NCI-H1436 treated with DMSO at 0.1 percent for 48 hours (cell line): ENCODE data around the gene NUB1.

ENCODE experiments used
- DNase-seq: peaks from one replicate; lab custom pipeline; 2025; lab: John Stamatoyannopoulos, UW

Gene NUB1

DNA sequence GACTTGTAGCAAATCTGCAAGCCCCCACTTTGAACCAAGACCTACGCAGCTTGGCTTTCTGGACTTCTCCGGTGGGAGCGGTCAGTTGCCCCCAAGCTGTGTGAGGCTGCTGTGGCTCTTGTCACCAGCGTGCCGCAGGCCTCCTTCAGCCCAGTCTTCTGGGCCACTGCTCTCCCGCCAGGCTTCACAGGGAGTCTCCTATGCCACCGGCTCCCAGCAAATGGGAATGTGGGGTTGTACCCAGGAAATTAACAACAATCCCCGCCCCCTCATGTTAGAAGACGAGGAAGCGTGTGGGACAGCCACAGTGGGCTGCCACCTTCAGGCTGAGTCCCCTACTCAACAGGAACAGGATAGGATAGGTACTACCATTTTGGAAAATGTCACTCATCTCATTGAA, 64.0 kb downstream of the NUB1 start:
- DNase-seq, result no peak

DNA sequence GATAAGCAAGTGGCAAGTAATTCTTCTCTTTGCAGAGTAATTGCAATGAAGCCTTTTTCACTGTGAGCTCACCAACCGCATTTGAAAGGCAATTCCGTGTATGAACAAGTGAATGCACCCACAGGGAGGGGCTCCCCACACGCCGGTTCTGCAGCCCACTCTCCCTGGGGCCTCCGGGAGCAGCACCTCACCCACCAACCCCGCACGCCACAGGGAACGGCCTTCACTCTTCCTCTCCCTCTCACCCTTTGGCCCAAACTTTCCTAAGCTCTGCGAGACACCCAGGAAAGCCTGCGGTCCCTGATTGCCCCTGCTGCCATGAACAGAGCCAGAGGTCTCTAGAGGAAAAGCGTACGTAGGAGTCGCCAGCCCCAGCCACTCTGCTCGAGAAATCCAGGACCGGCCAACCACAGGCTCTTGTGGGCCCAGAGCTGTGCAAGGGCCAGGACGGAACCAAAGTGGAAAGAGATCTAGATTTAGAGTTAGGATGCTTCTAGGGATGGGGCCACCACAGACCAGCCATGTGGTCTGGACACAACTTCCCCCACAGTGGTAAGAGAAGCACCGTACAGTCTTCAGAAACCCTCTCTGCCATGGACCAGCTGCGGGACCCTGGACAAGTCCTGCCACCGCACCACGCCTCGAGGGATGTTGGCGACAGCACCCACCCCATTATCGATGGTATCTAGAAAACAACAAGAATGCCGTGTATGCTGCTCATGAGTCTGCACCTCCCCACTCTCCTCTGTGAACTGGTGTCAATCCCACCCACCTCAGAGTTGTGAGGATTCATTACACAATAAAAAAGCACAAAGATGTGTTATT, 64.7 kb downstream of the NUB1 start:
- DNase-seq, result no peak

DNA sequence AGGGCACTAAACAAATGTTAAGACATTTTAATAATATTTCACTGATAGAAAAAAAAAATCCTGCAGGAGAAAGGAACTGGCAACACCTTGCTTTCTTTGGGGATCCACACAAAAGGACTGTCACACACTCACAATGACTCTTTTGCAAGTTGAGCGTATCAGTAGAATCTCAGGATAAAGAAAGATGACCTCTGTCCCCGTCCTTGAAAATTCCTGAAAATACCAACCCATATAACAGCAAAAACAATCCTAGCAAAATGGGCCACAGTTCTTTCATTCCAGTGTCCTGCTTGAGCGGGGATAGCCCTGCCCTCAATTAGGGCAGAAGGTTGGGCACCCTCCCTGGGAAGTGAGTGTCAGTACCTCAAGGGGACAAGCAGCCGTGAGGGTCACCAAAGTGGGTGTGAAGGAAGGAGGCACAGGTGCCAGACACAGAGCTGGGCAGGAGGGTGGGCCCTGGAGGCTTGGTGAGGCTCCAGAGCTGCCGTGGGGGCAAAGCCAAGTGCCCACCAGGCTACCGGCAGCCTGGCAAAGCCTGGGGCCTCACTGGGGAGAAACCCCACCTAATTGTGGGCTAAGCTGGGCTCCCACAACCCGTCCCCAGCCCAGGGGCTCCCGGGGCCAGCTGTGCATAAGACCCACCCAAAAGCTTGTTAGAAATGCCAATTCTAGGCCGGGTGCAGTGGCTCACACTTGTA, 65.4 kb downstream of the NUB1 start:
- DNase-seq, result no peak

DNA sequence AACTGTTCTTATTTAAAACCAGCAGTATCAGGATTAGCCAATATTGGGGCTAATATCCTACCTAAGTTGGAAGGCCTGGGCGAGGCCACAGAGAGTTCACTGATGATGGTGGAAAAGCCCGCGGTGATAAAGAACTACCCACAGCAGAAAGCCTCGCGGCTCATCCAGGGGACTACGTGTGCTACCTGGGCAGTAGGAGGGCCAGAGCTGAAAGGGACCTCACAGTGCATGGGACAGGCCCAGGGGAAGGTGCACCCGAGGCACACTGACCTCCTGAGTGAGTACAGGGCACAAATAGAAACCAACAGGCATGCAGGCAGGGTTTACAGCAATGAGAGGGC, 66.9 kb downstream of the NUB1 start:
- no peak for DNase-seq

DNA sequence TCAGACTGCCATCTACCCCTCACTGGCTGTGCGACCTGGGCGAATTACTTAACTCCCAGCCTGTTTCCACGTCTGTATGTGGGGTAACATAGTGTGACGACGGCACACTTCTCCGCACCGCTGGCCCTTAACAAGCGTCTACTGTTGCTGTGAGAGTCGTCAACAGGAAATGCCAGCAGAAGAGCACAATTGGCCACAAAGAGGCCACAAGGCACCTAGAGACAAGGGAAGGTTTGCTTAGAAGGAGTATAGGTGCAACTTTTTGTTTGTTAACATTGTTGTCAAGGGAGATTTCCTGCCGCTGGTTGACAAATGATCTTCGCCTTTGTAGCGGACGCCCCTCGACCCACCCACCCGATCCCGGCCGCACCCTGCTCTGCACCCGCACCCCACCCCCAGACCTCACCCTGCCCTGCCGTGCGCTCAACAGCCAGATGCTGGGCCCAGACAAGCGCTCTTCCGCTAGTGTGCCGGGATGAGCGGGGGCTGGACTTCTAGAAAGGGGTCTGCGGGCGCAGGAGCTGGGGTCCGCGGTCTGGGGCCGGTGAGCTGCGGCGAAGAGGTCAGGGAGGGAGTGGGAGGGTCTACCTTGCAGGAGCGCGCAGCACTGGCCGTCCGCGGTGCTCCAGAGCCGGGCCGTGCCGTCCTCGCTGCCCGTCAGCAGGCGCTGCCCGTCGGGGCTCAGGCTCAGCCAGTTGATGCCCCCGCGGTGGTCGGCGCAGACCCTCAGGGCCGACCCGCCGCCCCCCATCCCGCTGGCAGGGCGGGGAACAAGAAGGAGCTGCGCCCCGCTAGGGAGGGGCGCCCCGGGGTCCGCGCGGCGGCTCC, 67.4 kb downstream of the NUB1 start:
- no peak for DNase-seq

DNA sequence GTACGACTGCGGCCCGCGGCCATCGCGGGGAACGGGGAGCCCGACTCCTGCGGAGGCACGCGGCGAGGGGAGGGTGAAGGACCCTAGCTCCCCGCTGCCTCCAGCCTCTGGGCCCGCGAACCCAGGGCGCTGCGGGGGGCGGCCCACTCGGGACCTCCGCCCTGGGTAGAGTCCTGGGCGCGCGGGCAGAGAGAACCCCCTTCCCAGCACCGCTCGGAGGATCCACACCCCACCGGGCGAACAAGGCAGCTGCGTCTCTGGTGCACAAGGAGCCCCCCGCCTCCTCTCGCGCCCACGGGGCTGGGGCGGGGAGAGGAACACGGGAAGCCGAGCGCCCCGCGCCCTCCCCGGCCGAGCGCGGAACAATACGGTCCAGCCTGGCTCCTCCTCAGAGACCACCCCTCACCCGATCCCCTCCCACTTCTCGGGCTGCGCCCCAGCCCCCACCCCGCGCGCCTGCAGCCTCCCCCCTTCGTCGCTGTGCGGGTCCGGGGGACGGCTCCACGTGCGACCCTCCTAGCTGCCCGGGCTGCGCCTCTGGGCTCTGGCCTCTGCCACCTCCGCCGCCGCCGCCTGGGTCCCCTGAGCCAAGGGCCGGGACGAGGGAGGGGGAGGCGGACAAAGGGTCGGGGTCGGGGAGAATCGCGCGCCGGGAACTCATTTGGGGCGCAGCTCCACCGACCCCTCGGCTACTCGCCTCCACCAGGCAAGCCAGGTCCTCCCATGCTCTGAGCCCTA, 68.2 kb downstream of the NUB1 start, which contains the start of gene WDR86:
Gene WDR86 (minus strand): TSS at position 372 of the 738 bp plus-strand sequence. CDS start 449 bp downstream, outside the sequence.
- no peak for DNase-seq

DNA sequence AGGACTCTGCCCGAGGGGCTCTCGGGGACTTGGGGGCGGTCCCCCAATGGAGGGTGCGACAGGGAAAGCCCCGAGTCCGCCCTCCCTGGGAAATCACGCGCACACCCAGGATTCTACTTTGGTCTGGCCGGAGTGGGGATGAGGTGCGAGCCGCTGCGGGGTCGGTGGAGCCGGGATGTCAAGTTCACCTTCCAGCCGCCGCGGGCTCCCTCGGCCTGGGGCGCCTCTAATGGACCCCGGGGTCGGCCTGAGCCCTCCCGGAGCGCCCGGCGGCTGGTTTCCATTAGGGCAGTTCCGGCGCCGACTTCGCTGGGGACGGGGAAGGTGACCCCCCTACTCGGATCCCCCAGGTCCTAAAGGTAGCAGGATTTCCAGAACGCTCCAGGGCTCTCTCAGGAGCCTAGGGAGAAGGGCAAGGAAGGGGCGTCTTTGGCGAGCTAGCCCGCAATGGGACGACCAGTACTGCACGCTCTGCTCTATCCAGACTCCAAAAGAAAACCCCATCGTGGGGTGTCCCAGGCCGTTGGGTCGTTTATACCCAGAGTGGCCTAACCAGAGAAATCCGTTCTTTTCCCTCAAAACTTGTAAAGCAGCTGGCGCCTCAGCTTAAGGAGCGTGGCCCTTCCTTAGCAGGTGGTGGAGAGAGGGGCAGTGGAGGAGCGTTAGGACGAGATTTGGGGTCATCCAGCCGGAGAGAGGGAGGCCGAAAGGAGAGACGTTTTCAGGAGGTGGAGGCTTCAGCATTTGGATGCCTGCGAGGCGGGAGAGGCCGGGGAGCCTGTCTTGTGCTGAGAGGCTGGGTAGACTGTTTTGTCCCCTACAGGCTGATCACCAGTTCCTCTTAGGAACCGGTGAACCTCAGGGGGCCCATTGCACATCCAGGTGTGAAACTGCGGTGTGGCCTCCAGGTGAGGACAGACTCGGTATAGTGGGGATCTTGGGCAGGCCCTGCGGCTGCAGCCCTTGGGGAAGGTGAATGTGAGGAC, 69.1 kb downstream of the NUB1 start:
- DNase-seq, result no peak

DNA sequence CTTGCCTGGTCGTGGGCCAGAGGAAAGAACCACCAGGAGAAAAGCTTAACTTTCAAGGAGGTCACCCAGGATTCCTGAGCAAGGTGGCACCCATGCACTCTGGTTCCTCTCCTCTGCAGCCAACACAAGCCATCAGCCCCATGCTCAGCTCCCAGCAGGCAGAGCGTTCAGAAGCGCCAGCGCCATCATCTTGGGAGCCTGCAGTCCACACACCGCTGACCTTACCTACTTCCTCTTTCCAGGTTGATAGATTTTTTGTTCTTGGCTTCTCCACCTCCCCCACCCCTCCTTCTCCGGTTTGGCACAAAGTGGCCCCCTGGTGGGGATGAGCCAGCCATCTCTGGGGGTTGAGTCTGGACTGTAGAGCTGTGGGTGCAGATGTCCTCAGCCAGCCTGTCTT, 69.9 kb downstream of the NUB1 start:
- DNase-seq, result no peak

DNA sequence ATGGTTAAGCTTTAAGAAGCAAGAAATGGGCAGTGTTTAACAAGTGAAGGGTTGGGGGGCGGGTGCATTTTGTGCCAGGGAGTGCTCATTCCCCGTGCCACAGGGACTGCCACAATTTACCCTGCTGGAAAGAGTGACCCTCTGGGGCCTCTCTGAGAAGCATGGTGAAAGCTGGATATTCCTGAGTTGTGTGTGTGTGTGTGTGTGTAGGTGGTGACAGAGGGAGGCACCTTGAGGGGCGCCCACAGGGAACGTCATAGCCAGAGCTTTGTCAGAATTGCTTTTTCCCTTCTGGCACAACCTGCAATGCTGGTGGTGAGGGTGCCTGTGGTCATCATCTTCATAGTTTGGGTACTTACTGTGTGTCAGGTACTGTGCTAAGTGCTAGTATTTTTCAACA, 70.7 kb downstream of the NUB1 start:
- no peak for DNase-seq

DNA sequence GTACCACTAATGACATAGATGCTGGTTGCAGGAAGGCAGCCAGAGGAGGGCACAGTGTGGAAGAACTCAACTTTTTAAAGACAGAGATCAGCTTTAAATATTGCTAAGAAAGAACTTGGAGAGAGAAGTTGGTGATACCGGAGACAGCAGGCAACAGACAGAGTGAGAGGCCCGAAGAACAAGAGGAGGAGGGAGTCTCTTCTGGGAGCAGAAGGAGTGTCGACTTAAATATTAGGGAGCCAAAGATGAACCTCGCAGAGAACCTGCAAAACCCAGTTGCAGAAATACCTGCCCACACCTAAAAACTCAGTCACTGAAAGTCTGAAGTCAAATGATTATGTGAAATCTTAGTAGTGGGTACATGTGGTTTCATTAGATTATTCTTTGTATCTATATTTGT, 71.6 kb downstream of the NUB1 start:
- DNase-seq, result no peak

DNA sequence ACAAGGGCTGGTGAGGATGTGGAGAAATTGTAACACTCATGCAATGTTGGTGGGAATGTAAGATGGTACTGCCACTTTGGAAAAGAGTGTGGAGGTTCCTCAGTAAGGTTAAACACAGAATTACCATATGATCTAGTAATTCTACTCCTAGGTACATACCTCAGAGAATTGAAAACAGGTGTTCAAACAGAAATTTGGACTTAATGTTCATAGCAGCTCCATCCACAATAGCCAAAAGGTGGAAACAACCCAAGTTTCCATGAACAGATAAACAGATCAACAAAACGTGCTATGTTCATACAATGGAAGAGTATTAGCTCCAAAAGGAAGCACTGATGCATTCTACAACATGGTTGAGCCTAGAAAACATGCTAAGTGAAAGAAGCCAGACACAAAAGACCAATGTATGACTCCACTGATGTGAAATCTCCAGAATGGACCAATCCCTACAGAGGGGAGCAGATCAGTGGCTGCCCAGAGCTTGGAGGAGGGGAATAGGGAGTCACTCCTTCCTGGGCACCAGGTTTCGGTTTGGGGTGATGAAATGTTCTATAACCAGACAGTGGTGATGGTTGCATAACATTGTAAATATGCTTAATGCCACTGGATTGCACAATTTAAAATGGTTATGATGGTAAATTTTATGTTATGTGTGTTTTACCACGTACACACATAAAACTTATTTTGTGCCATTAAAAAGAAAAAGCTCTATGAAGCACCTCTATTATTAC, 73.9 kb downstream of the NUB1 start:
- no peak for DNase-seq

DNA sequence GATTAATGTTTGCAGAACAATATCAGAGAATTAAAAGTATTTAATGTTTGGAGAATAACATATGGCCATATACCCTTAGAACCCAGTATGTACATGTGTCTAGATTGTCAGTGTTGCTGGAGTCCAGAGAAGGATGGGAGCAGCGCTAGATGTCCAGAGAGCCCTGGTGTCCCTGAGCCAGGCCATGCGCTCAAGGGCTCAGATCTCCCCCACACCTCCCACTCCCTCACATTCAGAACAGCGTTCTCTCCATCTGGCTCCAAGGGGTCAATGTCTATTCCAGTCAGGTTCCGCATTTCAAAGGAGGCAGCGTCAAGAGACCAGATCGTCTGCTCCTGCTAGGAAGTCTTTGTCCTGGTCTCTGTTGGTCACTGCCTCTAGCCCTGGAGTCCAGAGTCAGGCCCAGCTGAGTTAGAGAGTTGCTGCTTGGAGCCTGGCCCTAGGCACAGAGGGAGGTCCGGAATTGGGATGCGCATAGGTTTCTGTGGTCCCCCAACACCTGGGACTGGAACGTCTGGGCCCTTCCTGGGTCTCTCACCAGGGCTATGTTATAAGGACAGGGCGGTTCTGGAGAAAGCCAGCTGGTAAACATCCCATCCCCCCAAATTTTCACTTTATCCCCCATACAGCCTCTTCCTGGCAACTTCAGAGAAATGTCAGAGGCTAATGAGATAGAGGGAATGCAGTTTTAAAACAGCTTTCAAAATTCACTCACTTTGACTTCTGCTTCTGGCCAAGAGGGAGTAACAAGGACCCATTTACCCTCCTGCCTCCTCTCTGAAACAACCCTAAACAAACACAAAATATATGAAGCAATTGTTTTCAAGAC, 74.7 kb downstream of the NUB1 start:
- no peak for DNase-seq

DNA sequence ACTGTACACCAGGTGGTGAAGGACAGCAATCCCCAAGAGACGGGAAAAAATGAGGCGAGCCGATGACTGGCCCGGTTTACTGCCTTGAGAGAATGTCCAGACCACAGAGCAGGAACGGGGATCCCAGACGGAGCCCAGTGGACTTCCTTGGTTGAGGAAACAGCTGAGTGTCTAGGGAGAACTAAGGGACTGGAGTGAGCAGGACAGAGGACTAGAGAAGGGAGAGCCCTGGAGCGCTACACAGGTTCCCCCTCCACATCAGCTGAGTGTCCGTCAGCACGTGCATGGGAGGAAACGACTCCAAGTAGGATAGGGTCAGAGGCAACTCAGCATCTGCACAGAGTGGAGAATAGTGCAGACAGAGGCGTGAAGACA, 75.3 kb downstream of the NUB1 start:
- DNase-seq, result no peak

DNA sequence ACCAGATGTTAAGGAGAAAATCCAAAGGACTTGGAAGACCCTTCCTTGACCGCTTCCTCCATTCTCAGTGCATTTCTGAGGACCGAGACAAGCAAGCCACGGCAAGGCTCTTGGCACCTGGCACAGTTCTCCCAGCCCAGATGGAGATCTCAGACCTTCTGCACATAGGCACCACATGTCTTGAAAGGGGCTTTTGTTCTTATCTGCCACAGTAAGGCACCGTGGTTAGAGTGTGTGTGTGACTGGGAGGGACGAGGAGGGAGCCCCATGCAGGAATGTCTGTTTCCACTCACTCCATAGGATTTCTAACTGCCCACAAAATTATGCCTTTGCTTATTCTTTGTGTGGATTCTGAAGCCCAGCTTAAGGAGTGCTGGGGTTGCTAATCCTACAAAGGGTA, 78.5 kb downstream of the NUB1 start:
- DNase-seq, result no peak

DNA sequence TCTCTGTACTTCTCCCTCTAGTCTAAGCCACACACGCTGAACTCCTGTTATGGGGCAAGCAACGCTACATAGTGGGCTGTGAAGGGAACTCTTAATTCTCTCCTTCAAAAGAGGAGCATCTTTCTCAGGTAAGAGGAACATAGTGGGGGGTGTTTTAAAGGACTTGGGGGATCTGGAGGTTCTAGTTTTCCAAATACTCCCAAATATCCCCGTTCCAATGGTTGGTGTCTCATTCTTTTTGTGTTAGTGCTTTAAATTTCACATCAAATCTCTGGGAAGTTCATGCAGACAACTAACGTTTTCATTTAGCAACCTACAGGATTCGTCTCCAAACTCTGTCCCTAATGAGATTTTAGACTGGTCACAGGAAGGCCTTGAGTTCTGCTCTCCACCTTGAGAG, 80.6 kb downstream of the NUB1 start:
- no peak for DNase-seq

DNA sequence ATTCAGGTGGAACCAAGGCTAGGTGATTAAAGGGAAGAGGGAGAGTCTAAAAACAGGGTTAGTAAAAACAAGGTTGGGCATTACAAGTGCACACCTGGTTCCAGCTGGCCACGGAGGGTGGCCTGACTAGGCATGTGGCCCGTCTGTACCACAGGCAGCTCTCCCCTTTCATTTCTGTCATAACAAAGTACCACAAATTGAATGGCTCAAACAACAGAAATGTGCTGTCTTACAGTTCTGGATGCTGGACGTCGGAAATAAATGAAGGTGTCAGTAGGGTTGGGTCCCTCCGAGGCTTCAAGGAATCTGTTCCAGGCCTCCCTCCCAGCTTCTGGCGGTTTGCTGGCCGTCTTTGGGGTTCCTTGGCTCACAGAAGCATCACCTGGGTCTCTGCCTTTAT, 81.6 kb downstream of the NUB1 start:
- DNase-seq, result no peak

DNA sequence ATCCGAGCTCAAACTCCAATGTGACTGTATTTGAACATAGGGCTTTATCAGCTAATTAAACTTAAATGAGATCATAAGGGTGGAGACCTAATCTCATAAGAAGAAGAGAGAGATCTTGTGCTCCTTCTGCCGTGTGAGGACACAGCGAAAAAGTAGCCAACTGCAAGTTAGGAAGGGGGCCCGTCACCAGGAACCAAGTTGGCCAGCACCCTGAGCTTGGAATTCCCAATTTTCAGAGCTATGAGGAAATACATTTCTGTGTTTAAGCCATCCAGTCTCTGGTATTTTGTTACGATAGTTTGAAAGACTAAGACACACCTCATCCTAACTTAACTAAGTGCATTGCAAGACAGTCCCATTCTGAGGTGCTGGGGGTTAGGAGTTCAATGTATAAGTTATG, 82.3 kb downstream of the NUB1 start:
- no peak for DNase-seq

DNA sequence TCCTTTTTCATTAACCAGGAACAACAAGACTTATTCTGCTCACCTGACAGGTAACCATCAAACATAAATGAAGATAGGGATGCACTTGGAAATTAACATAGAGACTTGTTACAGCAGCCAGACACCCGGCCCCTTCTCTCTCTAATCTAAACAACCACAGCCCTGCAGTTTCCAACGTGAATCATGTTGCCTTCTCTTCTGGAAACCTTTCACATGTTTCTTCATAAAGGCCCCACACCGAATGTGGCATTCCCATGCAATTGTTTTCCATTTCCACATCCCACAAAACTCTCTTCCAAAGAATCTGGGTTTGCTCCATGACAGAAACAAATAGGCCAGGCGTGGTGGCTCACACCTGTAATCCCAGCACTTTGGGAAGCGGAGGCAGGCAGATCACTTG, 83.2 kb downstream of the NUB1 start:
- no peak for DNase-seq

DNA sequence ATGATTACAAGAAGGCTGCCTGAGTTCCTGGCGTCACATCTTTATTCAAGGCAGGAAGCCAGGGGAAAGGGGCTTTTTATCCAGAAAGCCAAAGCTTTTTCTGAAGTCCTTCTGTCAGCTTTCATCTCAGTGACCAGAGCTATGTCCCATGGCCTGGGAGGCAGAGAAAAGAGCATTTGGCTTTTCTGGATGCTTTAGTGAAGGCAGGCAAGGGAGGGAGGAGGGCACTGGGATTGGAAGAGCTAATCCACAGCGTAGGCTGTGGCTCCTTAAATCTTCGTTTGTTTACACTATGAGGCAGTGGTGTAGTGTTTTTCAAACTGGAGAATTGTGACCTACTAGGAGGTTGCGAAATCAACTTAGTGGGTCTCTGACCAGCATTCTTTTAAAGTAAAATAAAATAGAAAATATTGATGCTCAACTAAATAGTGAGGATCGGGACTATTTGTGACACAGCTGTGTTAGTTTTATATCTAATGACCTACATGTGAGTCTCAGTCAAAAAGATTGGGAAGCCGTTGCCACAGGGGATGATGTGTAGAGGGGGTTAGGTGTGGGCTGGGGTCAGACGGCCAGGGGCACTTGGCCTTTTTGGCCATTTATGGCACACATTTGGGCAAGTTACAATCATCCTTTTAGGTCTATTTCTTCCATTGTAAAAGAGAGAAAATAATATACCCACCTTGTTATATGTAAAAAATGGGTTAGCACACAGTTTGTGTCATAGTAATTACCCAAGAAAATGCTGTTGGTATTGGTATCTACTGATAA, 84.2 kb downstream of the NUB1 start:
- no peak for DNase-seq
